Ectodermal cell (in vitro differentiated cells): Measurements from ENCODE around the gene UQCRHL.

Experiments
- H3K27ac ChIP-seq: 2 replicates; pipeline ENCODE4 v1.7.0; 2013; ENCODE audit warnings: mild to moderate bottlenecking, low read depth, low read length; ENCODE audit not compliant: insufficient read depth, poor library complexity, severe bottlenecking
- H3K27me3 ChIP-seq: 2 replicates; pipeline ENCODE4 v1.7.0; 2013; ENCODE audit warnings: mild to moderate bottlenecking, low read length; ENCODE audit not compliant: insufficient read depth, control insufficient read depth, poor library complexity, severe bottlenecking
- H3K36me3 ChIP-seq: one replicate; pipeline ENCODE4 v1.7.0; 2013; ENCODE audit warnings: low read length; ENCODE audit not compliant: control insufficient read depth, insufficient read depth
- H3K4me1 ChIP-seq: one replicate; pipeline ENCODE4 v1.7.0; 2013; ENCODE audit warnings: low read length; ENCODE audit not compliant: control insufficient read depth, insufficient read depth
- H3K4me3 ChIP-seq: 2 replicates; pipeline ENCODE4 v1.7.0; 2013; ENCODE audit warnings: low read depth, low read length, control low read depth; ENCODE audit not compliant: insufficient read depth
- H3K9me3 ChIP-seq: 2 replicates; pipeline ENCODE4 v1.7.0; 2013; ENCODE audit warnings: mild to moderate bottlenecking, low read length, moderate library complexity; ENCODE audit not compliant: control insufficient read depth
- WGBS, 2 experiments: methylation state at CpG; one replicate each; pipeline ENCODE4 v1.1.7; 2013; ENCODE audit warnings: missing lambda C conversion rate in 2 of 2; 5-methylcytosine and 5-hydroxymethylcytosine counted together

UQCRHL gene

GRCh38 chr1:15758343-15758931 lies 49.0 kb downstream of the UQCRHL start, which contains the start of gene FBLIM1:
TSS of gene FBLIM1 (plus strand) at chr1:15758795. CDS start at chr1:15764984, 6,189 bp downstream.
- peak within 1 kb of the TSS; percentile 64 for H3K4me3 ChIP-seq
- 0% methylated on average over 48 to 56 of the region's 58 CpGs for WGBS, 2 experiments
- peaks cover 42% of the 10 kb centered on the region for H3K27me3 ChIP-seq
- no peaks in the 10 kb centered on the region for H3K9me3 ChIP-seq
- H3K4me1 ChIP-seq, result peaks cover 30% of the 10 kb centered on the region
- no peak within 1 kb of the TSS for H3K27ac ChIP-seq
- H3K36me3 ChIP-seq, result no peaks in the 10 kb centered on the region

- Histone ChIP-seq H3K27me3 (peaks cover 42% of the 10 kb centered on the region), H3K9me3 (no peaks in the 10 kb centered on the region), H3K4me3 (peak overlapping the region; percentile 64), H3K4me1 (peaks cover 30% of the 10 kb centered on the region), H3K27ac (no peak overlapping the region), H3K36me3 (no peaks in the 10 kb centered on the region)
- 5 to 7% methylated on average over 24 of the region's 24 CpGs for WGBS, 2 experiments
Observed at GRCh38 chr1:15757575-15758342, 49.7 kb downstream of the UQCRHL start.
